ENCODE data around the gene FAM209B. TPM values are rescaled to one million over a fixed set of nuclear protein-coding genes. Genes with fewer than 3 reads are reported as not detected.
"Not testable (repeated sequence)": the region's sequence is repeated elsewhere in the genome, so short reads cannot be mapped to it uniquely, and the experiment has no call there.

The FAM209B gene
- total RNA-seq, 2 donors from 2014 or later, result 1.5 to 1.7 TPM

- H3K36me3 Mint-ChIP-seq; H3K27me3 Mint-ChIP-seq; H3K27ac Mint-ChIP-seq; H3K4me3 Mint-ChIP-seq; ATAC-seq; DNase-seq (ENCODE audit: low spot score); H3K4me1 Mint-ChIP-seq (ENCODE audit: low read depth in 2 of 2); H3K9me3 Mint-ChIP-seq: not testable (repeated sequence)
Observed at GRCh38 chr20:56564526-56564925, 31.5 kb downstream of the FAM209B start.

- no peaks in the 10 kb centered on the region for H3K36me3 Mint-ChIP-seq
- no peaks in the 10 kb centered on the region for H3K4me1 Mint-ChIP-seq (ENCODE audit: low read depth in 2 of 2)
- no peak overlapping the region for H3K27ac Mint-ChIP-seq
- no peaks in the 10 kb centered on the region for H3K9me3 Mint-ChIP-seq
- DNase-seq (ENCODE audit: low spot score) (no peak), ATAC-seq (no peak)
- H3K27me3 Mint-ChIP-seq, result no peaks in the 10 kb centered on the region
- H3K4me3 Mint-ChIP-seq, result no peak overlapping the region
Observed at GRCh38 chr20:56565511-56565910, 32.5 kb downstream of the FAM209B start.

GRCh38 chr20:56566621-56567020 is 33.6 kb downstream of the FAM209B start:
- no peaks in the 10 kb centered on the region for H3K36me3 Mint-ChIP-seq
- ATAC-seq (no peak), DNase-seq (ENCODE audit: low spot score) (no peak)
- H3K27ac Mint-ChIP-seq, result no peak overlapping the region
- no peaks in the 10 kb centered on the region for H3K9me3 Mint-ChIP-seq
- no peak overlapping the region for H3K4me3 Mint-ChIP-seq
- no peaks in the 10 kb centered on the region for H3K4me1 Mint-ChIP-seq (ENCODE audit: low read depth in 2 of 2)
- peaks cover 0 to 2% of the 10 kb centered on the region in 2 donors for H3K27me3 Mint-ChIP-seq

- no peak for DNase-seq (ENCODE audit: low spot score)
- Mint-ChIP-seq H3K4me3 (no peak overlapping the region), H3K4me1 (ENCODE audit: low read depth in 2 of 2) (no peaks in the 10 kb centered on the region), H3K9me3 (no peaks in the 10 kb centered on the region), H3K27me3 (peaks cover 8 to 12% of the 10 kb centered on the region in 2 donors), H3K36me3 (no peaks in the 10 kb centered on the region), H3K27ac (no peak overlapping the region)
- no peak for ATAC-seq
Observed at GRCh38 chr20:56570832-56571231, 37.8 kb downstream of the FAM209B start.

GRCh38 chr20:56572172-56572571 is 39.1 kb downstream of the FAM209B start:
- H3K9me3 Mint-ChIP-seq, result no peaks in the 10 kb centered on the region
- no peak for DNase-seq (ENCODE audit: low spot score)
- H3K27me3 Mint-ChIP-seq, result peaks cover 10 to 14% of the 10 kb centered on the region in 2 donors
- no peak for ATAC-seq
- H3K36me3 Mint-ChIP-seq, result no peaks in the 10 kb centered on the region
- no peaks in the 10 kb centered on the region for H3K4me1 Mint-ChIP-seq (ENCODE audit: low read depth in 2 of 2)
- H3K4me3 Mint-ChIP-seq, result no peak overlapping the region
- no peak overlapping the region for H3K27ac Mint-ChIP-seq

- Mint-ChIP-seq H3K4me1 (ENCODE audit: low read depth in 2 of 2) (no peaks in the 10 kb centered on the region), H3K27me3 (peaks cover 10 to 14% of the 10 kb centered on the region in 2 donors), H3K36me3 (no peaks in the 10 kb centered on the region), H3K4me3 (no peak overlapping the region), H3K9me3 (no peaks in the 10 kb centered on the region), H3K27ac (no peak overlapping the region)
- no peak for DNase-seq (ENCODE audit: low spot score)
- ATAC-seq, result peak in 1 of 2 donors; percentile 15
Observed at GRCh38 chr20:56573986-56574385, 40.9 kb downstream of the FAM209B start.

- Mint-ChIP-seq H3K36me3 (no peaks in the 10 kb centered on the region), H3K4me3 (no peak overlapping the region), H3K27me3 (peaks cover 10 to 14% of the 10 kb centered on the region in 2 donors), H3K9me3 (no peaks in the 10 kb centered on the region), H3K4me1 (ENCODE audit: low read depth in 2 of 2) (no peaks in the 10 kb centered on the region), H3K27ac (no peak overlapping the region)
- ATAC-seq (peak in 1 of 2 donors; percentile 29), DNase-seq (ENCODE audit: low spot score) (no peak)
Observed at GRCh38 chr20:56574531-56575142, 41.6 kb downstream of the FAM209B start.

GRCh38 chr20:56575157-56575556 is 42.1 kb downstream of the FAM209B start:
- no peak overlapping the region for H3K4me3 Mint-ChIP-seq
- H3K27ac Mint-ChIP-seq, result no peak overlapping the region
- no peaks in the 10 kb centered on the region for H3K36me3 Mint-ChIP-seq
- H3K27me3 Mint-ChIP-seq, result peaks cover 10 to 14% of the 10 kb centered on the region in 2 donors
- no peaks in the 10 kb centered on the region for H3K4me1 Mint-ChIP-seq (ENCODE audit: low read depth in 2 of 2)
- H3K9me3 Mint-ChIP-seq, result no peaks in the 10 kb centered on the region
- no peak for DNase-seq (ENCODE audit: low spot score)
- ATAC-seq, result no peak

- DNase-seq (ENCODE audit: low spot score), result no peak
- no peak overlapping the region for H3K4me3 Mint-ChIP-seq
- H3K27me3 Mint-ChIP-seq, result peaks cover 10 to 14% of the 10 kb centered on the region in 2 donors
- no peaks in the 10 kb centered on the region for H3K9me3 Mint-ChIP-seq
- ATAC-seq, result peak in 1 of 2 donors; percentile 6
- H3K36me3 Mint-ChIP-seq, result no peaks in the 10 kb centered on the region
- no peak overlapping the region for H3K27ac Mint-ChIP-seq
- H3K4me1 Mint-ChIP-seq (ENCODE audit: low read depth in 2 of 2), result no peaks in the 10 kb centered on the region
Observed at GRCh38 chr20:56575961-56576360, 42.9 kb downstream of the FAM209B start.

- H3K27me3 Mint-ChIP-seq, result peaks cover 11 to 20% of the 10 kb centered on the region in 2 donors
- no peak overlapping the region for H3K4me3 Mint-ChIP-seq
- no peaks in the 10 kb centered on the region for H3K4me1 Mint-ChIP-seq (ENCODE audit: low read depth in 2 of 2)
- DNase-seq (ENCODE audit: low spot score), result no peak
- H3K27ac Mint-ChIP-seq, result no peak overlapping the region
- H3K36me3 Mint-ChIP-seq, result no peaks in the 10 kb centered on the region
- no peak for ATAC-seq
- H3K9me3 Mint-ChIP-seq, result no peaks in the 10 kb centered on the region
Observed at GRCh38 chr20:56579301-56579710, 46.3 kb downstream of the FAM209B start.

GRCh38 chr20:56580226-56580625 is 47.2 kb downstream of the FAM209B start:
- no peaks in the 10 kb centered on the region for H3K4me1 Mint-ChIP-seq (ENCODE audit: low read depth in 2 of 2)
- no peak for ATAC-seq
- no peak for DNase-seq (ENCODE audit: low spot score)
- H3K27ac Mint-ChIP-seq, result no peak overlapping the region
- H3K27me3 Mint-ChIP-seq, result peaks cover 10 to 14% of the 10 kb centered on the region in 2 donors
- no peak overlapping the region for H3K4me3 Mint-ChIP-seq
- no peaks in the 10 kb centered on the region for H3K9me3 Mint-ChIP-seq
- H3K36me3 Mint-ChIP-seq, result no peaks in the 10 kb centered on the region

GRCh38 chr20:56581701-56582100 is 48.7 kb downstream of the FAM209B start:
- no peak overlapping the region for H3K4me3 Mint-ChIP-seq
- peaks cover 5 to 6% of the 10 kb centered on the region in 2 donors for H3K27me3 Mint-ChIP-seq
- H3K4me1 Mint-ChIP-seq (ENCODE audit: low read depth in 2 of 2), result no peaks in the 10 kb centered on the region
- ATAC-seq (no peak), DNase-seq (ENCODE audit: low spot score) (no peak)
- H3K36me3 Mint-ChIP-seq, result no peaks in the 10 kb centered on the region
- H3K27ac Mint-ChIP-seq, result no peak overlapping the region
- no peaks in the 10 kb centered on the region for H3K9me3 Mint-ChIP-seq

- ATAC-seq (no peak), DNase-seq (ENCODE audit: low spot score) (no peak)
- Mint-ChIP-seq H3K9me3 (no peaks in the 10 kb centered on the region), H3K27me3 (peaks cover 5 to 6% of the 10 kb centered on the region in 2 donors), H3K27ac (no peak overlapping the region), H3K36me3 (no peaks in the 10 kb centered on the region), H3K4me3 (no peak overlapping the region), H3K4me1 (ENCODE audit: low read depth in 2 of 2) (no peaks in the 10 kb centered on the region)
Observed at GRCh38 chr20:56582542-56582941, 49.5 kb downstream of the FAM209B start.

- ATAC-seq (no peak), DNase-seq (ENCODE audit: low spot score) (no peak)
- Mint-ChIP-seq H3K27me3 (peaks cover 12% of the 10 kb centered on the region in 2 donors), H3K9me3 (no peaks in the 10 kb centered on the region), H3K4me3 (no peak overlapping the region), H3K36me3 (no peaks in the 10 kb centered on the region), H3K27ac (no peak overlapping the region), H3K4me1 (ENCODE audit: low read depth in 2 of 2) (no peaks in the 10 kb centered on the region)
Observed at GRCh38 chr20:56584916-56585315, 51.9 kb downstream of the FAM209B start.
